GM12891 (cell line): Measurements from ENCODE around the gene KCTD16.

ENCODE experiments used
- PAX5 ChIP-seq: IDR thresholded peaks from 2 replicates; pipeline ENCODE4 v1.6.1; 2011; ENCODE audit warnings: low read length, moderate library complexity, mild to moderate bottlenecking; ENCODE audit not compliant: insufficient read depth, severe bottlenecking
- POLR2A ChIP-seq: IDR thresholded peaks from 2 replicates; pipeline ENCODE4 v1.6.1; 2011; ENCODE audit warnings: low read depth, low read length, control low read depth
- POLR2AphosphoS5 ChIP-seq: IDR thresholded peaks from 2 replicates; pipeline ENCODE4 v1.6.1; 2011; ENCODE audit warnings: low read depth, low read length, control low read depth
- POU2F2 ChIP-seq: IDR thresholded peaks from 2 replicates; pipeline ENCODE4 v1.6.1; 2011; ENCODE audit warnings: low read depth, mild to moderate bottlenecking, control low read depth, low read length, moderate library complexity
- SPI1 ChIP-seq: IDR thresholded peaks from 2 replicates; pipeline ENCODE4 v1.6.1; 2011; ENCODE audit warnings: low read depth, low read length, control low read depth
- TAF1 ChIP-seq: IDR thresholded peaks from 2 replicates; pipeline ENCODE4 v1.6.1; 2011; ENCODE audit warnings: low read depth, low read length, control low read depth

DNA sequence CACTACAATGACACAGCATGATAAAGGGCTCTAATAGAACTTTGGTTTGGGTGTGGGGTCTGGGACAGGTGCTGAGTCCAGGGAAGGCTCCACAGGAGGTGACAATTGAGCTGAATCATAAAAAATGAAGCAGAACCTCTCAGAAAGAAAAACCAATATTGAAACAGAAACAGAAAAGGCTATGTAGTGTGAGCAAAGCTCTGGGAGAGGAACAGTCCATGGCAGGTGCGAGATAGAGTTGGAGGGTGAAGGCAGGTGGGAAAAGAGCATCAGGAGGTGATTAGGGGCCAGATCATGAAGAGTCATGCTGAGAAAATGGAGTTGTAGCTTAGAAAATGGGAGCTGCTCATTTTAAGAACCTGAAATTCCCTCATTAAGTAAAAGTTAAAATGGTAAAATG is 164.9 kb downstream of the KCTD16 start:
- TF ChIP-seq POLR2A (no peak), TAF1 (no peak), SPI1 (no peak), POLR2AphosphoS5 (no peak), PAX5 (no peak), POU2F2 (no peak)
